Prostate gland (tissue), 2 donors: ENCODE results near the gene DECR2. TPM values are rescaled to one million over a fixed set of nuclear protein-coding genes. Genes with fewer than 3 reads are reported as not detected.
"Not testable (repeated sequence)": the region's sequence is repeated elsewhere in the genome, so short reads cannot be mapped to it uniquely, and the experiment has no call there.

ENCODE experiments used
- DNase-seq: peaks from one replicate; pipeline ENCODE4 v3.0.0-alpha.2; 2019; ENCODE audit warnings: low spot score
- H3K27ac ChIP-seq, 2 donors: fragments of 200-600 bp; sonication (generic); 2 replicates each; pipeline ENCODE4 v1.5.1; 2017 to 2019
- H3K27me3 ChIP-seq: fragments of 200-600 bp; sonication (generic); replicated peaks from 2 replicates; pipeline ENCODE4 v1.5.1; 2019; ENCODE audit not compliant: insufficient read depth
- H3K36me3 ChIP-seq, 2 donors: fragments of 200-600 bp; sonication (generic); 1 replicate in 1 of 2; 2 replicates in 1 of 2; pipeline versions ENCODE4 v1.5.1 to v1.8.1; 2017 to 2019
- H3K4me1 ChIP-seq: fragments of 200-600 bp; sonication (generic); replicated peaks from 2 replicates; pipeline ENCODE4 v1.5.1; 2019
- H3K4me3 ChIP-seq, 2 donors: fragments of 200-600 bp; sonication (generic); 2 replicates each; pipeline ENCODE4 v1.5.1; 2017 to 2019
- H3K9me3 ChIP-seq: fragments of 200-600 bp; sonication (generic); 2 replicates; pipeline ENCODE4 v1.5.1; 2017
- CTCF ChIP-seq, 4 experiments: fragments of 200-600 bp in 2 of 4; fragments of 450-650 bp in 2 of 4; sonication (generic) in 2 of 4; IDR thresholded peaks; 1 replicate in 3 of 4; 2 replicates in 1 of 4; pipeline ENCODE4 v1.5.1; 2016 to 2019; ENCODE audit warnings: antibody characterized with exemption in 4 of 4, mild to moderate bottlenecking in 2 of 4, moderate library complexity in 2 of 4
- POLR2A ChIP-seq: fragments of 450-650 bp; IDR thresholded peaks from one replicate; pipeline ENCODE4 v1.6.1; 2016; ENCODE audit warnings: antibody characterized with exemption, mild to moderate bottlenecking
- POLR2AphosphoS5 ChIP-seq: sonication (generic); formaldehyde crosslinking; IDR thresholded peaks from one replicate; pipeline ENCODE4 v1.6.1; 2017; ENCODE audit warnings: antibody characterized with exemption
- WGBS: methylation state at CpG from one replicate; pipeline ENCODE4 v1.1.5; 2018; 5-methylcytosine and 5-hydroxymethylcytosine counted together
- intact Hi-C: fragments of 100-400 bp; cut with DNase I; formaldehyde crosslinking; loops from one replicate; pipeline ENCODE4 v1.14.2; 2022
- total RNA-seq, 2 donors: library from RNA; depleted of rRNA; stranded (reverse); fragments of >200 nt; gene quantifications; one replicate each; pipeline ENCODE4 v1.1.0, GENCODE V29; 2016

DECR2 gene
- total RNA-seq, 2 donors from 2014 or later, result 23.7 to 38.5 TPM

- intact Hi-C loops, result loop anchor here (5.0 kb wide), 1 partner anchor 254 kb away; no protein-coding TSS in a partner anchor
- WGBS, result 88% methylated on average over 47 of the region's 47 CpGs
- TF ChIP-seq POLR2A, result no peak
- TF ChIP-seq CTCF (IDR thresholded peaks at IDR 0.05), result no peak
- TF ChIP-seq POLR2AphosphoS5, result no peak
These were observed 40.9 kb upstream of the DECR2 start for GRCh38 chr16:360698-361336.

GRCh38 chr16:361341-361871, 40.3 kb upstream of the DECR2 start:
- Histone ChIP-seq H3K4me3 (no peak overlapping the region), H3K9me3 (no peaks in the 10 kb centered on the region), H3K27me3 (no peaks in the 10 kb centered on the region), H3K36me3 (no peaks in the 10 kb centered on the region), H3K27ac (no peak overlapping the region), H3K4me1 (no peaks in the 10 kb centered on the region)
- intact Hi-C loops, result loop anchor here (5.0 kb wide), 1 partner anchor 254 kb away; no protein-coding TSS in a partner anchor
- no peak for TF ChIP-seq POLR2AphosphoS5
- TF ChIP-seq POLR2A, result no peak
- TF ChIP-seq CTCF (IDR thresholded peaks at IDR 0.05), result no peak
- DNase-seq, result no peak
- WGBS, result 84% methylated on average over 27 of the region's 30 CpGs

More at GRCh38 chr16:360698-361336, 40.9 kb upstream of the DECR2 start:
- no peaks in the 10 kb centered on the region for H3K4me1 ChIP-seq
- DNase-seq, result no peak
- no peak overlapping the region for H3K4me3 ChIP-seq
- no peaks in the 10 kb centered on the region for H3K27me3 ChIP-seq
- H3K27ac ChIP-seq, result no peak overlapping the region
- H3K36me3 ChIP-seq, result no peaks in the 10 kb centered on the region
- H3K9me3 ChIP-seq, result no peaks in the 10 kb centered on the region

GRCh38 chr16:361872-362701, 39.6 kb upstream of the DECR2 start:
- TF ChIP-seq POLR2AphosphoS5 (peak; percentile 33), POLR2A (no peak), CTCF (IDR thresholded peaks at IDR 0.05) (peak; percentile 51 to 91 (median 78))
- Histone ChIP-seq H3K27me3 (no peaks in the 10 kb centered on the region), H3K4me1 (no peaks in the 10 kb centered on the region), H3K36me3 (no peaks in the 10 kb centered on the region), H3K27ac (no peak overlapping the region), H3K4me3 (no peak overlapping the region), H3K9me3 (no peaks in the 10 kb centered on the region)
- DNase-seq, result peak; percentile 80
- intact Hi-C loops, result loop anchor here (5.0 kb wide), 1 partner anchor 255 kb away; no protein-coding TSS in a partner anchor
- WGBS, result 21% methylated on average over 30 of the region's 30 CpGs

GRCh38 chr16:362702-362999, 39.0 kb upstream of the DECR2 start:
- not testable (repeated sequence) for H3K36me3 ChIP-seq, H3K4me3 ChIP-seq, H3K9me3 ChIP-seq, H3K4me1 ChIP-seq, H3K27me3 ChIP-seq, H3K27ac ChIP-seq, DNase-seq
- 77% methylated on average over 18 of the region's 24 CpGs for WGBS
- intact Hi-C loops, result loop anchor here (5.0 kb wide), 1 partner anchor 255 kb away; no protein-coding TSS in a partner anchor

- no peaks in the 10 kb centered on the region for H3K4me1 ChIP-seq
- intact Hi-C loops, result loop anchor here (5.0 kb wide), 1 partner anchor 256 kb away; no protein-coding TSS in a partner anchor
- DNase-seq, result no peak
- peaks cover 0 to 9% of the 10 kb centered on the region in 2 donors for H3K36me3 ChIP-seq
- H3K4me3 ChIP-seq, result no peak overlapping the region
- no peaks in the 10 kb centered on the region for H3K27me3 ChIP-seq
- no peaks in the 10 kb centered on the region for H3K9me3 ChIP-seq
- H3K27ac ChIP-seq, result no peak overlapping the region
- TF ChIP-seq POLR2A (no peak), POLR2AphosphoS5 (no peak), CTCF (IDR thresholded peaks at IDR 0.05) (no peak)
- WGBS, result 50% methylated on average over 18 of the region's 20 CpGs
These were observed 38.4 kb upstream of the DECR2 start for GRCh38 chr16:363110-363765.
